ENCODE results near the gene MEIS1. TPM values are rescaled to one million over a fixed set of nuclear protein-coding genes. Genes with fewer than 3 reads are reported as not detected.

Gene MEIS1
- total and polyA plus RNA-seq, 2 donors (not counting 1 experiment from before 2014, with no cell fraction given): 0.03 TPM; not detected in 1

DNA sequence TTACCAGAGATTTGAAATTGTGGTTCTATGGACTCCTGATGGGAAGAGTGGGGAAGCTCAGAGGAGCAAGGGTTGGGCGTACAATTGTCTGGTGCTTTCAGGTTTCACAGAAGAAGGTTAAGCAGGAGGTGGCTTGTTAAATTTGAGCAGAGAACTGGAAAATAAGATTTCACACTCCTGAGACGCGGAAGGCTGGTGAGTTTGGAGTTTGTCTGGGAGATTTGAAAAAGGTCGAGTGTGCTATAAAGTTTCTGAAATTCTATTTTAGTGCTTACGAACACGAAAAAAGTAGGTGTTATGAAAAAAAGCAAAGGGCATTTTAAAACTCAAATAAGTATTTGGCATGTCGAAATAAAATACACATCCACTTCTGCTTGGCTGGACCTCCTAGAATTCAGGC, 170.1 kb downstream of the MEIS1 start:
- no peak overlapping the region for H3K27ac ChIP-seq (ENCODE audit: low read length in 2 of 2)
- no peak overlapping the region for H2AFZ ChIP-seq (ENCODE audit: insufficient read depth, low read depth, low read length, poor library complexity, severe bottlenecking)
- no peaks in the 10 kb centered on the region for H3K79me2 ChIP-seq (ENCODE audit: control insufficient read depth, insufficient read depth, low read length)
- ChIA-PET POLR2A (no interaction called here), CTCF (no interaction called here)
- Mint-ChIP-seq H3K27me3 (no peaks in the 10 kb centered on the region), H3K9me3 (ENCODE audit: insufficient read depth) (no peaks in the 10 kb centered on the region), H3K4me1 (no peaks in the 10 kb centered on the region), H3K27ac (no peak overlapping the region), H3K4me3 (no peak overlapping the region)
- DNase-seq: no peak
- no peaks in the 10 kb centered on the region for H4K20me1 ChIP-seq (ENCODE audit: control insufficient read depth, insufficient read depth, low read length, poor library complexity, severe bottlenecking)
- no peaks in the 10 kb centered on the region for H3K4me1 ChIP-seq (ENCODE audit: control insufficient read depth in 2 of 2, insufficient read depth in 2 of 2, low read length in 2 of 2)
- WGBS (ENCODE audit: insufficient coverage): 98% methylated on average over 4 of the region's 7 CpGs
- TF ChIP-seq, protein P1, sequence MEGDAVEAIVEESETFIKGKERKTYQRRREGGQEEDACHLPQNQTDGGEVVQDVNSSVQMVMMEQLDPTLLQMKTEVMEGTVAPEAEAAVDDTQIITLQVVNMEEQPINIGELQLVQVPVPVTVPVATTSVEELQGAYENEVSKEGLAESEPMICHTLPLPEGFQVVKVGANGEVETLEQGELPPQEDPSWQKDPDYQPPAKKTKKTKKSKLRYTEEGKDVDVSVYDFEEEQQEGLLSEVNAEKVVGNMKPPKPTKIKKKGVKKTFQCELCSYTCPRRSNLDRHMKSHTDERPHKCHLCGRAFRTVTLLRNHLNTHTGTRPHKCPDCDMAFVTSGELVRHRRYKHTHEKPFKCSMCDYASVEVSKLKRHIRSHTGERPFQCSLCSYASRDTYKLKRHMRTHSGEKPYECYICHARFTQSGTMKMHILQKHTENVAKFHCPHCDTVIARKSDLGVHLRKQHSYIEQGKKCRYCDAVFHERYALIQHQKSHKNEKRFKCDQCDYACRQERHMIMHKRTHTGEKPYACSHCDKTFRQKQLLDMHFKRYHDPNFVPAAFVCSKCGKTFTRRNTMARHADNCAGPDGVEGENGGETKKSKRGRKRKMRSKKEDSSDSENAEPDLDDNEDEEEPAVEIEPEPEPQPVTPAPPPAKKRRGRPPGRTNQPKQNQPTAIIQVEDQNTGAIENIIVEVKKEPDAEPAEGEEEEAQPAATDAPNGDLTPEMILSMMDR (IDR thresholded peaks at IDR 0.05): no peak
- no peak for TF ChIP-seq EZH2 (IDR thresholded peaks at IDR 0.05; ENCODE audit: borderline replicate concordance, insufficient read depth, low read depth, low read length, poor library complexity, severe bottlenecking)
- no peaks in the 10 kb centered on the region for H3K27me3 ChIP-seq (replicated peaks in 1 of 4; ENCODE audit: control extremely low read depth in 1 of 4, control insufficient read depth in 3 of 4, insufficient read depth in 4 of 4, low read length in 3 of 4)
- intact Hi-C loops (cut with micrococcal nuclease): no loop called here
- no peak overlapping the region for H3K4me3 ChIP-seq (ENCODE audit: control extremely low read depth in 1 of 5, extremely low read depth in 1 of 5, insufficient read depth in 1 of 5, low read depth in 2 of 5, low read length in 4 of 5)
- ATAC-seq (ENCODE audit: low read depth): no peak
- H3K9me3 ChIP-seq (ENCODE audit: control extremely low read depth in 1 of 3, control insufficient read depth in 2 of 3, insufficient read depth in 1 of 3, low read length in 2 of 3): no peaks in the 10 kb centered on the region
- no peaks in the 10 kb centered on the region for H3K36me3 ChIP-seq (replicated peaks in 1 of 2; ENCODE audit: control extremely low read depth in 1 of 2, control insufficient read depth in 1 of 2, extremely low read depth in 1 of 2, insufficient read depth in 2 of 2, low read length in 1 of 2)
- no peak overlapping the region for H3K9ac ChIP-seq (ENCODE audit: low read length)
- no peak overlapping the region for H3K4me2 ChIP-seq (replicated peaks; ENCODE audit: low read depth, low read length, poor library complexity, severe bottlenecking)

DNA sequence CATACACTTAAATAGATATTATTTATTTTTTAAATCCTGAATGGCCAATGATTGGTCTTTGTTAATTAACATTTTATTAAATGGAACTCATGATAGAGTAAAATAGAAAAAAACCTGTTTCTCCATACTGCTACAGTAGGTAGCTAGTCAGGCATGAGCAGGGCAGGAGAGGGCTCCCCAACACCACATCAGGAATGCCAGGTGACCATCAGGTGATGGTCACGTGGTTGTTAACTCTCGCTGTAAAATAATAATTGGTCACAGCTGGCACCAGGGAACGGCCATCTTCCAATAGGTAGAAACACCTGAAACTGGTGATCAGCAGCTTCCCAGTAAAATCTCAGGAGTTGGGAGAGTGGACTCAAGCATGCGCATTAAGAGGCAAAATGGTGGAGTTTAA, 172.2 kb downstream of the MEIS1 start:
- H3K4me3 ChIP-seq (ENCODE audit: control extremely low read depth in 1 of 5, extremely low read depth in 1 of 5, insufficient read depth in 1 of 5, low read depth in 2 of 5, low read length in 4 of 5): no peak overlapping the region
- TF ChIP-seq, protein P1 (IDR thresholded peaks at IDR 0.05): no peak
- TF ChIP-seq EZH2 (IDR thresholded peaks at IDR 0.05; ENCODE audit: borderline replicate concordance, insufficient read depth, low read depth, low read length, poor library complexity, severe bottlenecking): no peak
- Mint-ChIP-seq H3K4me1 (no peaks in the 10 kb centered on the region), H3K27ac (no peak overlapping the region), H3K9me3 (ENCODE audit: insufficient read depth) (peaks cover 5% of the 10 kb centered on the region), H3K27me3 (no peaks in the 10 kb centered on the region), H3K4me3 (no peak overlapping the region)
- H3K4me1 ChIP-seq (ENCODE audit: control insufficient read depth in 2 of 2, insufficient read depth in 2 of 2, low read length in 2 of 2): no peaks in the 10 kb centered on the region
- no peak overlapping the region for H3K27ac ChIP-seq (ENCODE audit: low read length in 2 of 2)
- ATAC-seq (ENCODE audit: low read depth) (no peak), DNase-seq (no peak)
- no peak overlapping the region for H3K4me2 ChIP-seq (replicated peaks; ENCODE audit: low read depth, low read length, poor library complexity, severe bottlenecking)
- H3K36me3 ChIP-seq (replicated peaks in 1 of 2; ENCODE audit: control extremely low read depth in 1 of 2, control insufficient read depth in 1 of 2, extremely low read depth in 1 of 2, insufficient read depth in 2 of 2, low read length in 1 of 2): no peaks in the 10 kb centered on the region
- POLR2A ChIA-PET: no interaction called here
- H3K9ac ChIP-seq (ENCODE audit: low read length): no peak overlapping the region
- H3K27me3 ChIP-seq (replicated peaks in 1 of 4; ENCODE audit: control extremely low read depth in 1 of 4, control insufficient read depth in 3 of 4, insufficient read depth in 4 of 4, low read length in 3 of 4): no peaks in the 10 kb centered on the region
- intact Hi-C loops (cut with micrococcal nuclease): no loop called here
- no peaks in the 10 kb centered on the region for H3K9me3 ChIP-seq (ENCODE audit: control extremely low read depth in 1 of 3, control insufficient read depth in 2 of 3, insufficient read depth in 1 of 3, low read length in 2 of 3)
- WGBS (ENCODE audit: insufficient coverage): 76% methylated on average over 3 of the region's 4 CpGs
- CTCF ChIA-PET: no interaction called here
- H2AFZ ChIP-seq (ENCODE audit: insufficient read depth, low read depth, low read length, poor library complexity, severe bottlenecking): no peak overlapping the region
- H3K79me2 ChIP-seq (ENCODE audit: control insufficient read depth, insufficient read depth, low read length): no peaks in the 10 kb centered on the region
- H4K20me1 ChIP-seq (ENCODE audit: control insufficient read depth, insufficient read depth, low read length, poor library complexity, severe bottlenecking): no peaks in the 10 kb centered on the region

Measured in B cell (primary cell).